Spleen (tissue), 7 donors: ENCODE results near the gene SMG6.
"Not testable (repeated sequence)": the region's sequence is repeated elsewhere in the genome, so short reads cannot be mapped to it uniquely, and the experiment has no call there.

Experiments
- POLR2A ChIP-seq, 3 donors: fragments of 450-650 bp; IDR thresholded peaks; one replicate each; pipeline ENCODE4 v1.5.1; 2017; ENCODE audit warnings: antibody characterized with exemption in 3 of 3, mild to moderate bottlenecking in 1 of 3
- TF ChIP-seq, protein P1 (sequence below), 11 experiments: fragments of 200-600 bp in 7 of 11; fragments of 450-650 bp in 4 of 11; sonication (generic) in 4 of 11; IDR thresholded peaks in 8 of 11; conservative IDR thresholded peaks in 3 of 11; 1 replicate in 7 of 11; 2 replicates in 4 of 11; pipeline versions ENCODE4 v1.4.0 to v1.8.0; 2016 to 2021; ENCODE audit warnings: antibody characterized with exemption in 11 of 11, inconsistent platforms in 4 of 11, mild to moderate bottlenecking in 1 of 11
- donor health status: DM: no; HTN: no; CAD: no; lungs with moderate emphysema.
- donor health status: DM: no; HTN: no; CAD: no.
- donor health status: DM: no; HTN: no; CAD: no.

DNA sequence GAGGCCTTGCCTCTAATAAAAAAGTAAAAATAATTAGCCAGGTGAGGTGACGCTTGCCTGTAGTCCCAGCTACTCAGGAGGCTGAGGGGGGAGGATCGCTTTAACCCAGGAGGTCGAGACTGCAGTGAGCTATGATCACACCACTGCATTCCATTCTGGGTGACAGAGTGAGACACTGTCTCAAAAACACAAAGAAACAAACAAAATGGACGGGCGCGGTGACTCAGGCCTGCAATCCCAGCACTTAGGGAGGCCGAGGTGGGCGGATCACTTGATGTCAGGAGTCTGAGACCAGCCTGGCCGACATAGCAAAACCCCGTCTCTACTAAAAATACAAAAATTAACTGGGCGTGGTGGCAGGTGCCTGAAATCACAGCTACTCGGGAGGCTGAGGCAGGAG lies 137.9 kb downstream of the SMG6 start:
- TF ChIP-seq, protein P1, sequence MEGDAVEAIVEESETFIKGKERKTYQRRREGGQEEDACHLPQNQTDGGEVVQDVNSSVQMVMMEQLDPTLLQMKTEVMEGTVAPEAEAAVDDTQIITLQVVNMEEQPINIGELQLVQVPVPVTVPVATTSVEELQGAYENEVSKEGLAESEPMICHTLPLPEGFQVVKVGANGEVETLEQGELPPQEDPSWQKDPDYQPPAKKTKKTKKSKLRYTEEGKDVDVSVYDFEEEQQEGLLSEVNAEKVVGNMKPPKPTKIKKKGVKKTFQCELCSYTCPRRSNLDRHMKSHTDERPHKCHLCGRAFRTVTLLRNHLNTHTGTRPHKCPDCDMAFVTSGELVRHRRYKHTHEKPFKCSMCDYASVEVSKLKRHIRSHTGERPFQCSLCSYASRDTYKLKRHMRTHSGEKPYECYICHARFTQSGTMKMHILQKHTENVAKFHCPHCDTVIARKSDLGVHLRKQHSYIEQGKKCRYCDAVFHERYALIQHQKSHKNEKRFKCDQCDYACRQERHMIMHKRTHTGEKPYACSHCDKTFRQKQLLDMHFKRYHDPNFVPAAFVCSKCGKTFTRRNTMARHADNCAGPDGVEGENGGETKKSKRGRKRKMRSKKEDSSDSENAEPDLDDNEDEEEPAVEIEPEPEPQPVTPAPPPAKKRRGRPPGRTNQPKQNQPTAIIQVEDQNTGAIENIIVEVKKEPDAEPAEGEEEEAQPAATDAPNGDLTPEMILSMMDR (IDR thresholded peaks at IDR 0.05 in 8 of 11, conservative IDR thresholded peaks at IDR 0.05 in 3 of 11), result not testable (repeated sequence)
- not testable (repeated sequence) for TF ChIP-seq POLR2A (IDR thresholded peaks at IDR 0.05)
